ENCODE measurements around the gene LRMDA. TPM values are rescaled to one million over a fixed set of nuclear protein-coding genes. Genes with fewer than 3 reads are reported as not detected.

LRMDA gene
- total RNA-seq, 1 donor from 2014 or later = 7.3 TPM

- peaks cover 0 to 2% (median 0%) of the 10 kb centered on the region in 3 donors for H3K27me3 ChIP-seq (ENCODE audit: control insufficient read depth in 3 of 3, insufficient read depth in 3 of 3, low read length in 3 of 3)
- H3K27ac ChIP-seq (ENCODE audit: low read depth, low read length) = no peak overlapping the region
- H3K36me3 ChIP-seq (ENCODE audit: control insufficient read depth in 3 of 3, insufficient read depth in 3 of 3, low read length in 3 of 3) = no peaks in the 10 kb centered on the region
- H3K9me3 ChIP-seq (ENCODE audit: control insufficient read depth in 3 of 3, low read length in 3 of 3) = no peaks in the 10 kb centered on the region
- H3K4me1 ChIP-seq (ENCODE audit: control insufficient read depth in 3 of 3, insufficient read depth in 3 of 3, low read length in 3 of 3) = no peaks in the 10 kb centered on the region
- no peak overlapping the region for H3K4me3 ChIP-seq (ENCODE audit: low read length in 3 of 3)
- no peak overlapping the region for H3K9ac ChIP-seq (ENCODE audit: low read depth in 1 of 3, low read length in 3 of 3)
Measured at GRCh38 chr10:75904499-75905283, 473.3 kb downstream of the LRMDA start.

DNA sequence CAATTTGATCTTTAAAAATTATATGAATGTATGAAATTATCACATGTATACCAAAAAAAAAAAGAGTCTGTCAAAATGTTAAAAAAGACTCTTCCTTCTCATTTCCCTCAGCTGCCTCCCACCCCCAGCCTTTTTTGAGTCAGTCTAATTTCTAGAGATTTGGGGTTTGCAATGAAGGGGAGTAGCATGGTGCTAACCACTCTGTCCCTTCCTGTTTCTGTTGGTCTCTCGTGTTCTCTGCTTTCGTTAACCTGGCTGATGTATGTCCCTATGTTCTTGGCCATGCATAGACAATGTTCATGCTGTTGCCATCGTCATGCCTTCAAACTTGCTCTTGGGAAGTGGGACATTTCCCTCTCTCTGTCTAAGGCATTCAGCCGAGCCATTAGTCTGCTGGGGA is 474.1 kb downstream of the LRMDA start:
- Histone ChIP-seq H3K4me3 (ENCODE audit: low read length in 3 of 3) (no peak overlapping the region), H3K4me1 (ENCODE audit: control insufficient read depth in 3 of 3, insufficient read depth in 3 of 3, low read length in 3 of 3) (no peaks in the 10 kb centered on the region), H3K36me3 (ENCODE audit: control insufficient read depth in 3 of 3, insufficient read depth in 3 of 3, low read length in 3 of 3) (no peaks in the 10 kb centered on the region), H3K27ac (ENCODE audit: low read depth, low read length) (no peak overlapping the region), H3K9me3 (ENCODE audit: control insufficient read depth in 3 of 3, low read length in 3 of 3) (no peaks in the 10 kb centered on the region), H3K27me3 (ENCODE audit: control insufficient read depth in 3 of 3, insufficient read depth in 3 of 3, low read length in 3 of 3) (peaks cover 0 to 2% (median 0%) of the 10 kb centered on the region in 3 donors), H3K9ac (ENCODE audit: low read depth in 1 of 3, low read length in 3 of 3) (no peak overlapping the region)

- no peak overlapping the region for H3K27ac ChIP-seq (ENCODE audit: low read depth, low read length)
- H3K27me3 ChIP-seq (ENCODE audit: control insufficient read depth in 3 of 3, insufficient read depth in 3 of 3, low read length in 3 of 3) = no peaks in the 10 kb centered on the region
- H3K4me3 ChIP-seq (ENCODE audit: low read length in 3 of 3) = no peak overlapping the region
- no peak overlapping the region for H3K9ac ChIP-seq (ENCODE audit: low read depth in 1 of 3, low read length in 3 of 3)
- H3K9me3 ChIP-seq (ENCODE audit: control insufficient read depth in 3 of 3, low read length in 3 of 3) = no peaks in the 10 kb centered on the region
- no peaks in the 10 kb centered on the region for H3K4me1 ChIP-seq (ENCODE audit: control insufficient read depth in 3 of 3, insufficient read depth in 3 of 3, low read length in 3 of 3)
- no peaks in the 10 kb centered on the region for H3K36me3 ChIP-seq (ENCODE audit: control insufficient read depth in 3 of 3, insufficient read depth in 3 of 3, low read length in 3 of 3)
Measured at GRCh38 chr10:75910032-75910431, 478.6 kb downstream of the LRMDA start.

DNA sequence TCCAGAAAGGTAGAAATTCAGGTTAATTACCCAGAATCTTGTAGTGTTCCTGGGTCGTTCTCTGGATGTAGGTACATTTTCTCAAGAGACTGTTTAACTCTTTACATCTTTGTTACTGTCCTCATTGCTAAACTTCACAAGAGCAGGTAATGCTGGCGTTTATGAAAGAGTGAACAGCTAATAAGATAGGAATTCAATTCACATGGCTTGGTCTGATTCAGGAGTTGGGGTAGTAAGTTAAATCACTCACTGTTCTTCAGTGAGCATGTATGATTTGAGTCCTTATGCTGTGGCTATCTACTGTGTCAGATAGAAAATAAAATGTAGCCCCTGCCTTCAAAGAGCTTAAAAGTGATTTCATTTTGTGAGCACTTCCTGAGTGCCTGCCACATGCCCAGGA is 480.0 kb downstream of the LRMDA start:
- H3K9me3 ChIP-seq (ENCODE audit: control insufficient read depth in 3 of 3, low read length in 3 of 3) = no peaks in the 10 kb centered on the region
- no peaks in the 10 kb centered on the region for H3K36me3 ChIP-seq (ENCODE audit: control insufficient read depth in 3 of 3, insufficient read depth in 3 of 3, low read length in 3 of 3)
- no peaks in the 10 kb centered on the region for H3K4me1 ChIP-seq (ENCODE audit: control insufficient read depth in 3 of 3, insufficient read depth in 3 of 3, low read length in 3 of 3)
- H3K27me3 ChIP-seq (ENCODE audit: control insufficient read depth in 3 of 3, insufficient read depth in 3 of 3, low read length in 3 of 3) = no peaks in the 10 kb centered on the region
- H3K27ac ChIP-seq (ENCODE audit: low read depth, low read length) = no peak overlapping the region
- no peak overlapping the region for H3K9ac ChIP-seq (ENCODE audit: low read depth in 1 of 3, low read length in 3 of 3)
- H3K4me3 ChIP-seq (ENCODE audit: low read length in 3 of 3) = no peak overlapping the region

GRCh38 chr10:75916906-75917305 is 485.5 kb downstream of the LRMDA start:
- no peaks in the 10 kb centered on the region for H3K9me3 ChIP-seq (ENCODE audit: control insufficient read depth in 3 of 3, low read length in 3 of 3)
- no peaks in the 10 kb centered on the region for H3K27me3 ChIP-seq (ENCODE audit: control insufficient read depth in 3 of 3, insufficient read depth in 3 of 3, low read length in 3 of 3)
- peaks cover 0 to 3% (median 0%) of the 10 kb centered on the region in 3 donors for H3K4me1 ChIP-seq (ENCODE audit: control insufficient read depth in 3 of 3, insufficient read depth in 3 of 3, low read length in 3 of 3)
- no peak overlapping the region for H3K27ac ChIP-seq (ENCODE audit: low read depth, low read length)
- H3K9ac ChIP-seq (ENCODE audit: low read depth in 1 of 3, low read length in 3 of 3) = no peak overlapping the region
- H3K36me3 ChIP-seq (ENCODE audit: control insufficient read depth in 3 of 3, insufficient read depth in 3 of 3, low read length in 3 of 3) = no peaks in the 10 kb centered on the region
- no peak overlapping the region for H3K4me3 ChIP-seq (ENCODE audit: low read length in 3 of 3)

DNA sequence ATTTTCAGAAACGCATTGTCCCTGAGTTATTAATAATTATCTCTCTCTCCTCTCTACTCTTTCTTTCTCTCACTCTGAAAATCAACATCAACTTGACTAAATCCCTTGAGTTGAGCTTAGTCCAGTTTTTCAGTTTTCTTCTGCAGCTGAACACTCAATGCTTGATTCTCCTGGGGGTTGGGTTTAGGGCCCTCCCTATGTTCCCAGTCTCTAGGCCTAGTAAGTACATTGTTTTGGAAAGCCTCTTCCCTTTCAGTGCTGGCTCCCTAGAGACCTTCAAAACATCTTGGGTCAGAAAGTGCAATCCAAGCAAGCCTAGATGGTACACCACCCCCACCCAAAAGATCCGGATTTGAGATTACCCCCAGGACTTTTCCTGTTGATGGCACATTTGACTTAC is 488.5 kb downstream of the LRMDA start:
- H3K27ac ChIP-seq (ENCODE audit: low read depth, low read length) = no peak overlapping the region

GRCh38 chr10:75922435-75922834 is 491.0 kb downstream of the LRMDA start:
- no peak overlapping the region for H3K4me3 ChIP-seq (ENCODE audit: low read length in 3 of 3)

More for the DNA sequence above, 488.5 kb downstream of the LRMDA start:
- Histone ChIP-seq H3K27me3 (ENCODE audit: control insufficient read depth in 3 of 3, insufficient read depth in 3 of 3, low read length in 3 of 3) (peaks cover 0 to 2% (median 0%) of the 10 kb centered on the region in 3 donors), H3K36me3 (ENCODE audit: control insufficient read depth in 3 of 3, insufficient read depth in 3 of 3, low read length in 3 of 3) (no peaks in the 10 kb centered on the region), H3K9ac (ENCODE audit: low read depth in 1 of 3, low read length in 3 of 3) (no peak overlapping the region), H3K4me3 (ENCODE audit: low read length in 3 of 3) (no peak overlapping the region), H3K4me1 (ENCODE audit: control insufficient read depth in 3 of 3, insufficient read depth in 3 of 3, low read length in 3 of 3) (peaks cover 0 to 3% (median 0%) of the 10 kb centered on the region in 3 donors), H3K9me3 (ENCODE audit: control insufficient read depth in 3 of 3, low read length in 3 of 3) (no peaks in the 10 kb centered on the region)

GRCh38 chr10:75924309-75924902 is 493.0 kb downstream of the LRMDA start:
- H3K9ac ChIP-seq (ENCODE audit: low read depth in 1 of 3, low read length in 3 of 3) = no peak overlapping the region
- no peaks in the 10 kb centered on the region for H3K36me3 ChIP-seq (ENCODE audit: control insufficient read depth in 3 of 3, insufficient read depth in 3 of 3, low read length in 3 of 3)
- H3K27me3 ChIP-seq (ENCODE audit: control insufficient read depth in 3 of 3, insufficient read depth in 3 of 3, low read length in 3 of 3) = peaks cover 0 to 2% (median 0%) of the 10 kb centered on the region in 3 donors
- no peak overlapping the region for H3K4me3 ChIP-seq (ENCODE audit: low read length in 3 of 3)
- no peaks in the 10 kb centered on the region for H3K9me3 ChIP-seq (ENCODE audit: control insufficient read depth in 3 of 3, low read length in 3 of 3)
- H3K4me1 ChIP-seq (ENCODE audit: control insufficient read depth in 3 of 3, insufficient read depth in 3 of 3, low read length in 3 of 3) = peaks cover 0 to 3% (median 0%) of the 10 kb centered on the region in 3 donors
- H3K27ac ChIP-seq (ENCODE audit: low read depth, low read length) = no peak overlapping the region

More at GRCh38 chr10:75922435-75922834, 491.0 kb downstream of the LRMDA start:
- H3K27me3 ChIP-seq (ENCODE audit: control insufficient read depth in 3 of 3, insufficient read depth in 3 of 3, low read length in 3 of 3) = peaks cover 0 to 2% (median 0%) of the 10 kb centered on the region in 3 donors
- peaks cover 0 to 3% (median 0%) of the 10 kb centered on the region in 3 donors for H3K4me1 ChIP-seq (ENCODE audit: control insufficient read depth in 3 of 3, insufficient read depth in 3 of 3, low read length in 3 of 3)
- H3K36me3 ChIP-seq (ENCODE audit: control insufficient read depth in 3 of 3, insufficient read depth in 3 of 3, low read length in 3 of 3) = no peaks in the 10 kb centered on the region
- no peak overlapping the region for H3K9ac ChIP-seq (ENCODE audit: low read depth in 1 of 3, low read length in 3 of 3)
- no peak overlapping the region for H3K27ac ChIP-seq (ENCODE audit: low read depth, low read length)
- no peaks in the 10 kb centered on the region for H3K9me3 ChIP-seq (ENCODE audit: control insufficient read depth in 3 of 3, low read length in 3 of 3)

DNA sequence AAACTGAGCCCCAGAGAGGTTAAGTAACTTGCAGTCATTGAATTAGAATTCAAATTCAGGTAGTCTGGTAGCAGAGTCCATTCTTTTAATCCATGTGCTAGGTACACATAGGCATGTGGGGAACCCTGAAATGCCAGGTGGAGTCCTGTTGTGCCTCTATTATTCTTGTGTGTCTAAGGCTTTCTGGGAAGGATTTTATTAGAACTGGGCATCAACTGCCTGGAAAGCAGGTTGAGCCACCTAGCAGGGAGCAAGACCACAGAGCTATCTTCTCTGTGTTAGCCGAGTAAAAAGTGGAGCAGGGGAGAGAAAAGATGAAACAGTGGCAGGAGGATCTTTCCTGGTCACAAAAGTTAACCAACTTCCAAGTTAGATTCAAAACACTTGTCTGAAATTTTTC is 494.6 kb downstream of the LRMDA start:
- Histone ChIP-seq H3K27ac (ENCODE audit: low read depth, low read length) (no peak overlapping the region), H3K4me1 (ENCODE audit: control insufficient read depth in 3 of 3, insufficient read depth in 3 of 3, low read length in 3 of 3) (no peaks in the 10 kb centered on the region), H3K4me3 (ENCODE audit: low read length in 3 of 3) (no peak overlapping the region), H3K36me3 (ENCODE audit: control insufficient read depth in 3 of 3, insufficient read depth in 3 of 3, low read length in 3 of 3) (no peaks in the 10 kb centered on the region), H3K9ac (ENCODE audit: low read depth in 1 of 3, low read length in 3 of 3) (no peak overlapping the region), H3K9me3 (ENCODE audit: control insufficient read depth in 3 of 3, low read length in 3 of 3) (no peaks in the 10 kb centered on the region), H3K27me3 (ENCODE audit: control insufficient read depth in 3 of 3, insufficient read depth in 3 of 3, low read length in 3 of 3) (peaks cover 0 to 2% (median 0%) of the 10 kb centered on the region in 3 donors)

- no peak overlapping the region for H3K27ac ChIP-seq (ENCODE audit: low read depth, low read length)
- H3K27me3 ChIP-seq (ENCODE audit: control insufficient read depth in 3 of 3, insufficient read depth in 3 of 3, low read length in 3 of 3) = peaks cover 0 to 2% (median 0%) of the 10 kb centered on the region in 3 donors
- H3K9ac ChIP-seq (ENCODE audit: low read depth in 1 of 3, low read length in 3 of 3) = no peak overlapping the region
- H3K9me3 ChIP-seq (ENCODE audit: control insufficient read depth in 3 of 3, low read length in 3 of 3) = no peaks in the 10 kb centered on the region
- no peaks in the 10 kb centered on the region for H3K4me1 ChIP-seq (ENCODE audit: control insufficient read depth in 3 of 3, insufficient read depth in 3 of 3, low read length in 3 of 3)
- no peaks in the 10 kb centered on the region for H3K36me3 ChIP-seq (ENCODE audit: control insufficient read depth in 3 of 3, insufficient read depth in 3 of 3, low read length in 3 of 3)
- H3K4me3 ChIP-seq (ENCODE audit: low read length in 3 of 3) = no peak overlapping the region
Measured at GRCh38 chr10:75926763-75927162, 495.3 kb downstream of the LRMDA start.
